Left renal pelvis (tissue), 4 donors: ENCODE measurements around the gene CASS4. TPM values are rescaled to one million over a fixed set of nuclear protein-coding genes. Genes with fewer than 3 reads are reported as not detected.
A peak's percentile ranks its signal among the peaks of the same experiment; 100 is the strongest.
"Not testable (repeated sequence)": the region's sequence is repeated elsewhere in the genome, so short reads cannot be mapped to it uniquely, and the experiment has no call there.

ENCODE experiments used
- DNase-seq, 4 donors: peaks; one replicate each; pipeline ENCODE4 v3.0.0-alpha.2; 2013; ENCODE audit warnings: low read depth in 4 of 4, low spot score in 3 of 4
- polyA plus RNA-seq, 4 donors: library from polyadenylated mRNA; unstranded; fragments of 120-200 nt; gene quantifications; one replicate each; pipeline ENCODE4 v1.2.1, GENCODE V29; 2013; ENCODE audit not compliant: insufficient read length in 4 of 4

Gene CASS4
- 1 to 10 TPM in 3 of 4 donors, under 1 TPM in 1; 0.63 to 3.3 (median 2.8) TPM for polyA plus RNA-seq

- DNase-seq: peak in 1 of 4 donors; percentile 37
These were observed at the start of gene CASS4 for GRCh38 chr20:56411759-56412472. Gene CASS4 (plus strand): TSS chr20:56412260. CDS start chr20:56412459, 199 bp downstream.

GRCh38 chr20:56362833-56363413 is 49.1 kb upstream of the CASS4 start:
- DNase-seq: no peak

- DNase-seq: no peak
These were observed 48.6 kb upstream of the CASS4 start for GRCh38 chr20:56363491-56363890.

GRCh38 chr20:56368351-56369134 is 43.5 kb upstream of the CASS4 start:
- DNase-seq: no peak

- no peak for DNase-seq
These were observed 42.9 kb upstream of the CASS4 start for GRCh38 chr20:56369179-56369578.

- no peak for DNase-seq
These were observed 40.1 kb upstream of the CASS4 start for GRCh38 chr20:56371977-56372376.

- no peak for DNase-seq
These were observed 39.2 kb upstream of the CASS4 start for GRCh38 chr20:56372850-56373249.

- no peak for DNase-seq
These were observed 38.1 kb upstream of the CASS4 start for GRCh38 chr20:56373942-56374341.

- no peak for DNase-seq
These were observed 35.7 kb upstream of the CASS4 start for GRCh38 chr20:56376331-56376730.

- no peak for DNase-seq
These were observed 33.7 kb upstream of the CASS4 start for GRCh38 chr20:56378386-56378785.

- no peak for DNase-seq
These were observed 31.7 kb upstream of the CASS4 start for GRCh38 chr20:56380375-56380774.

GRCh38 chr20:56381501-56381900 is 30.6 kb upstream of the CASS4 start:
- no peak for DNase-seq

- no peak for DNase-seq
These were observed 29.4 kb upstream of the CASS4 start for GRCh38 chr20:56382696-56383095.

GRCh38 chr20:56383334-56383733 is 28.7 kb upstream of the CASS4 start:
- no peak for DNase-seq

- no peak for DNase-seq
These were observed 26.9 kb upstream of the CASS4 start for GRCh38 chr20:56385130-56385529.

- DNase-seq: no peak
These were observed 25.8 kb upstream of the CASS4 start for GRCh38 chr20:56386219-56386618.

GRCh38 chr20:56388882-56389281 is 23.2 kb upstream of the CASS4 start:
- no peak for DNase-seq

- no peak for DNase-seq
These were observed 22.3 kb upstream of the CASS4 start for GRCh38 chr20:56389807-56390206.

GRCh38 chr20:56390396-56390795 is 21.7 kb upstream of the CASS4 start:
- DNase-seq: not testable (repeated sequence)

GRCh38 chr20:56391037-56391436 is 21.0 kb upstream of the CASS4 start:
- no peak for DNase-seq

- no peak for DNase-seq
These were observed 20.4 kb upstream of the CASS4 start for GRCh38 chr20:56391596-56392131.
